PC-9 (cell line): ENCODE data around the gene TPST2. TPM values are rescaled to one million over a fixed set of nuclear protein-coding genes. Genes with fewer than 3 reads are reported as not detected.
A peak's percentile ranks its signal among the peaks of the same experiment; 100 is the strongest.

Experiments used
- BruUV-seq: library from RNA; stranded (reverse); fragments of 400-500 nt; replicated peaks from 2 replicates; lab custom pipeline; 2021; lab: Mats Ljungman, UMichigan
- CTCF ChIA-PET: fragments of 300-600 bp; sonication (Branson Sonifier 250); formaldehyde crosslinking; loops from one replicate; lab custom pipeline; 2022; ENCODE audit warnings: antibody characterized with exemption; lab: Charles Lee
- POLR2A ChIA-PET: fragments of 300-600 bp; sonication (Branson Sonifier 250); formaldehyde crosslinking; loops from one replicate; lab custom pipeline; 2022; ENCODE audit warnings: antibody characterized with exemption; ENCODE audit not compliant: unreplicated experiment; lab: Charles Lee
- DNase-seq, 2 experiments: peaks; one replicate each; pipeline versions ENCODE4 v3.0.0 to v3.0.0-alpha.2; 2015 to 2022; ENCODE audit warnings: mixed read lengths in 1 of 2
- H2AFZ ChIP-seq: fragments of 200-600 bp; sonication (generic); 2 replicates; pipeline ENCODE4 v1.8.1; 2017; ENCODE audit warnings: antibody characterized with exemption
- H3F3A ChIP-seq: fragments of 200-600 bp; sonication (generic); 2 replicates; pipeline ENCODE4 v1.8.1; 2017; ENCODE audit warnings: antibody characterized with exemption, mild to moderate bottlenecking, low read depth; ENCODE audit not compliant: insufficient read depth
- H3K27ac ChIP-seq: fragments of 200-600 bp; sonication (generic); 2 replicates; pipeline ENCODE4 v1.6.1; 2016; ENCODE audit warnings: mixed run types
- H3K27me3 ChIP-seq: fragments of 200-600 bp; sonication (generic); 2 replicates; pipeline ENCODE4 v1.6.1; 2016; ENCODE audit warnings: low read depth, mixed run types; ENCODE audit not compliant: insufficient read depth
- H3K36me3 ChIP-seq: fragments of 200-600 bp; sonication (generic); 2 replicates; pipeline ENCODE4 v1.6.1; 2016; ENCODE audit warnings: low read depth, mixed run types
- H3K4me1 ChIP-seq: fragments of 200-600 bp; sonication (generic); replicated peaks from 2 replicates; pipeline ENCODE4 v1.6.1; 2016; ENCODE audit warnings: mixed run types; ENCODE audit not compliant: insufficient read depth
- H3K4me2 ChIP-seq: fragments of 200-600 bp; sonication (generic); 2 replicates; pipeline ENCODE4 v1.6.1; 2017; ENCODE audit warnings: mixed run types
- H3K4me3 ChIP-seq: fragments of 200-600 bp; sonication (generic); 2 replicates; pipeline ENCODE4 v1.6.1; 2016; ENCODE audit warnings: mixed run types
- H3K79me2 ChIP-seq: fragments of 200-600 bp; sonication (generic); 2 replicates; pipeline ENCODE4 v1.6.1; 2017; ENCODE audit warnings: low read depth, mixed run types
- H3K9me2 ChIP-seq: fragments of 200-600 bp; sonication (generic); 2 replicates; pipeline ENCODE4 v1.8.1; 2017; ENCODE audit warnings: mild to moderate bottlenecking; ENCODE audit not compliant: insufficient read depth
- H3K9me3 ChIP-seq: fragments of 200-600 bp; sonication (generic); 2 replicates; pipeline ENCODE4 v1.8.1; 2016; ENCODE audit warnings: low read depth; ENCODE audit not compliant: insufficient read depth
- H4K20me1 ChIP-seq: fragments of 200-600 bp; sonication (generic); 2 replicates; pipeline ENCODE4 v1.8.1; 2017; ENCODE audit not compliant: insufficient read depth
- CTCF ChIP-seq: fragments of 200-600 bp; sonication (generic); conservative IDR thresholded peaks from 2 replicates; pipeline ENCODE4 v1.6.1; 2017; ENCODE audit warnings: mixed run types, antibody characterized with exemption, mild to moderate bottlenecking, moderate library complexity
- EZH2 ChIP-seq: fragments of 200-600 bp; sonication (generic); IDR thresholded peaks from 2 replicates; pipeline ENCODE4 v1.8.0; 2017; ENCODE audit warnings: antibody characterized with exemption, low read depth
- intact Hi-C: fragments of 100-400 bp; cut with micrococcal nuclease; formaldehyde crosslinking; loops from one replicate; pipeline ENCODE4 v1.10.0; 2022; ENCODE audit not compliant: unreplicated experiment
- total RNA-seq: library from RNA; stranded (reverse); gene quantifications from 2 replicates; pipeline ENCODE4 v1.2.3, GENCODE V29; 2021

Gene TPST2
- total RNA-seq, 1 experiment from 2014 or later, result 13.5 TPM

GRCh38 chr22:26516503-26516902 is 73.4 kb downstream of the TPST2 start:
- H3K9me2 ChIP-seq, result no peaks in the 10 kb centered on the region
- no peaks in the 10 kb centered on the region for H3K36me3 ChIP-seq
- CTCF ChIA-PET, result no interaction called here
- no peak overlapping the region for H3K27ac ChIP-seq
- DNase-seq, result no peak
- H3K27me3 ChIP-seq, result no peaks in the 10 kb centered on the region
- POLR2A ChIA-PET, result interaction anchor here (0.7 kb wide), 1 partner anchor 34 kb away, joined by 3 read pairs; no protein-coding TSS in a partner anchor
- intact Hi-C loops, result no loop called here
- no peak overlapping the region for H2AFZ ChIP-seq
- BruUV-seq, result no TSS peak
- no peak overlapping the region for H3K4me3 ChIP-seq
- H3K79me2 ChIP-seq, result peaks cover 19% of the 10 kb centered on the region
- TF ChIP-seq EZH2 (no peak), CTCF (no peak)
- H3K4me2 ChIP-seq, result no peak overlapping the region
- H3K9me3 ChIP-seq, result no peaks in the 10 kb centered on the region
- H3K4me1 ChIP-seq, result peaks cover 15% of the 10 kb centered on the region
- no peaks in the 10 kb centered on the region for H3F3A ChIP-seq
- H4K20me1 ChIP-seq, result no peaks in the 10 kb centered on the region

- no peaks in the 10 kb centered on the region for H3K9me3 ChIP-seq
- CTCF ChIA-PET, result interaction anchor here (0.8 kb wide), 1 partner anchor 126 kb away, joined by 10 read pairs; no protein-coding TSS in a partner anchor
- no peaks in the 10 kb centered on the region for H4K20me1 ChIP-seq
- intact Hi-C loops, result no loop called here
- peaks cover 20% of the 10 kb centered on the region for H3K4me1 ChIP-seq
- no peak overlapping the region for H3K27ac ChIP-seq
- peaks cover 24% of the 10 kb centered on the region for H3K79me2 ChIP-seq
- POLR2A ChIA-PET, result interaction anchor here (0.7 kb wide), 1 partner anchor 35 kb away, joined by 3 read pairs; no protein-coding TSS in a partner anchor
- no peak for DNase-seq
- no peak for TF ChIP-seq CTCF
- no peak for TF ChIP-seq EZH2
- H3K9me2 ChIP-seq, result no peaks in the 10 kb centered on the region
- no peaks in the 10 kb centered on the region for H3K27me3 ChIP-seq
- no peak overlapping the region for H3K4me2 ChIP-seq
- H3K4me3 ChIP-seq, result no peak overlapping the region
- BruUV-seq, result no TSS peak
- no peak overlapping the region for H2AFZ ChIP-seq
- H3K36me3 ChIP-seq, result no peaks in the 10 kb centered on the region
- H3F3A ChIP-seq, result no peaks in the 10 kb centered on the region
Measured at GRCh38 chr22:26515931-26516330, 74.0 kb downstream of the TPST2 start.

- no TSS peak for BruUV-seq
- no peak overlapping the region for H3K27ac ChIP-seq
- H3K4me1 ChIP-seq, result peaks cover 22% of the 10 kb centered on the region
- CTCF ChIA-PET, result no interaction called here
- TF ChIP-seq CTCF (no peak), EZH2 (no peak)
- H3K79me2 ChIP-seq, result peaks cover 33% of the 10 kb centered on the region
- no peaks in the 10 kb centered on the region for H3K9me2 ChIP-seq
- H3K4me2 ChIP-seq, result peak overlapping the region; percentile 100; the same call in 1 of the 2 replicates
- POLR2A ChIA-PET, result interaction anchor here (0.7 kb wide), 1 partner anchor 1782 kb away, joined by 5 read pairs; no protein-coding TSS in a partner anchor
- no peak overlapping the region for H2AFZ ChIP-seq
- intact Hi-C loops, result no loop called here
- no peaks in the 10 kb centered on the region for H3F3A ChIP-seq
- no peaks in the 10 kb centered on the region for H4K20me1 ChIP-seq
- H3K9me3 ChIP-seq, result no peaks in the 10 kb centered on the region
- H3K36me3 ChIP-seq, result 0 out of 2 replicates have a peak, but pooled peaks cover 8% of the 10 kb centered on the region
- no peak for DNase-seq
- no peak overlapping the region for H3K4me3 ChIP-seq
- no peaks in the 10 kb centered on the region for H3K27me3 ChIP-seq
Measured at GRCh38 chr22:26514419-26515161, 75.3 kb downstream of the TPST2 start.
